BJ (cell line): ENCODE measurements around the gene MAGEF1. TPM values are rescaled to one million over a fixed set of nuclear protein-coding genes. Genes with fewer than 3 reads are reported as not detected.

Experiments used
- CTCF ChIA-PET: fragments of 350-600 bp; formaldehyde crosslinking; extraction: SDS; loops from one replicate; lab custom pipeline; 2021; ENCODE audit warnings: antibody characterized with exemption, inconsistent platforms; lab: Yijun Ruan, JAX
- POLR2A ChIA-PET: fragments of 300-600 bp; sonication (Branson Sonifier 250); formaldehyde crosslinking; extraction: SDS; loops from one replicate; lab custom pipeline; 2021; ENCODE audit warnings: antibody characterized with exemption; lab: Charles Lee
- DNase-seq: peaks from one replicate; pipeline ENCODE4 v3.0.0-alpha.2; 2011; ENCODE audit warnings: low read depth
- H3K27me3 ChIP-seq: 2 replicates; pipeline ENCODE4 v1.6.0; 2011; ENCODE audit warnings: low read length; ENCODE audit not compliant: control insufficient read depth, insufficient read depth
- H3K36me3 ChIP-seq: 2 replicates; pipeline ENCODE4 v1.5.1; 2011; ENCODE audit warnings: low read length; ENCODE audit not compliant: control insufficient read depth, insufficient read depth
- H3K4me3 ChIP-seq: 2 replicates; pipeline ENCODE4 v1.5.1; 2011; ENCODE audit warnings: low read depth, mild to moderate bottlenecking, control low read depth, low read length
- polyA plus RNA-seq: library from polyadenylated mRNA; depleted of rRNA; stranded (reverse); fragments of >200 nt; gene quantifications from 2 replicates; pipeline ENCODE4 v1.2.3, GENCODE V29; 2011
- TF ChIP-seq, protein P1 (sequence below): IDR thresholded peaks from 2 replicates; pipeline ENCODE4 v1.5.1; 2011; ENCODE audit warnings: low read depth, mild to moderate bottlenecking, control low read depth, inconsistent platforms, low read length, moderate library complexity; ENCODE audit not compliant: insufficient read depth

MAGEF1 gene
- polyA plus RNA-seq, 1 experiment: 14.3 TPM

DNA sequence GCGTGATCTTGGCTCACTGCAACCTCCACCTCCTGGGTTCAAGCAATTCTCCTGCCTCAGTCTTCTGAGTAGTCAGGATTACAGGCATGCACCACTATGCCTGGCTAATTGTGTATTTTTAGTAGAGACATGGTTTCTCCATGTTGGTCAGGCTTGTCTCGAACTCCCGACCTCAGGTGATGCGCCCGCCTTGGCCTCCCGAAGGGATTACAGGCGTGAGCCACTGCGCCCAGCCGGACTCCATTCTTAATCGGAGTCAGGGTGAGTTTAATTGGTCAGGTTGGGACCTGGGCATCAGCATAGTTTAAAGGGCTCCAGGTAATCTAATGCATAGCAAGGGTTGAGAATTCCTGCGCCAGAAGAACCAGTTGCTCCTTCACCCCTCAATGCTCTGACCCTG is 29.2 kb downstream of the MAGEF1 start:
- TF ChIP-seq, protein P1, sequence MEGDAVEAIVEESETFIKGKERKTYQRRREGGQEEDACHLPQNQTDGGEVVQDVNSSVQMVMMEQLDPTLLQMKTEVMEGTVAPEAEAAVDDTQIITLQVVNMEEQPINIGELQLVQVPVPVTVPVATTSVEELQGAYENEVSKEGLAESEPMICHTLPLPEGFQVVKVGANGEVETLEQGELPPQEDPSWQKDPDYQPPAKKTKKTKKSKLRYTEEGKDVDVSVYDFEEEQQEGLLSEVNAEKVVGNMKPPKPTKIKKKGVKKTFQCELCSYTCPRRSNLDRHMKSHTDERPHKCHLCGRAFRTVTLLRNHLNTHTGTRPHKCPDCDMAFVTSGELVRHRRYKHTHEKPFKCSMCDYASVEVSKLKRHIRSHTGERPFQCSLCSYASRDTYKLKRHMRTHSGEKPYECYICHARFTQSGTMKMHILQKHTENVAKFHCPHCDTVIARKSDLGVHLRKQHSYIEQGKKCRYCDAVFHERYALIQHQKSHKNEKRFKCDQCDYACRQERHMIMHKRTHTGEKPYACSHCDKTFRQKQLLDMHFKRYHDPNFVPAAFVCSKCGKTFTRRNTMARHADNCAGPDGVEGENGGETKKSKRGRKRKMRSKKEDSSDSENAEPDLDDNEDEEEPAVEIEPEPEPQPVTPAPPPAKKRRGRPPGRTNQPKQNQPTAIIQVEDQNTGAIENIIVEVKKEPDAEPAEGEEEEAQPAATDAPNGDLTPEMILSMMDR: no peak

DNA sequence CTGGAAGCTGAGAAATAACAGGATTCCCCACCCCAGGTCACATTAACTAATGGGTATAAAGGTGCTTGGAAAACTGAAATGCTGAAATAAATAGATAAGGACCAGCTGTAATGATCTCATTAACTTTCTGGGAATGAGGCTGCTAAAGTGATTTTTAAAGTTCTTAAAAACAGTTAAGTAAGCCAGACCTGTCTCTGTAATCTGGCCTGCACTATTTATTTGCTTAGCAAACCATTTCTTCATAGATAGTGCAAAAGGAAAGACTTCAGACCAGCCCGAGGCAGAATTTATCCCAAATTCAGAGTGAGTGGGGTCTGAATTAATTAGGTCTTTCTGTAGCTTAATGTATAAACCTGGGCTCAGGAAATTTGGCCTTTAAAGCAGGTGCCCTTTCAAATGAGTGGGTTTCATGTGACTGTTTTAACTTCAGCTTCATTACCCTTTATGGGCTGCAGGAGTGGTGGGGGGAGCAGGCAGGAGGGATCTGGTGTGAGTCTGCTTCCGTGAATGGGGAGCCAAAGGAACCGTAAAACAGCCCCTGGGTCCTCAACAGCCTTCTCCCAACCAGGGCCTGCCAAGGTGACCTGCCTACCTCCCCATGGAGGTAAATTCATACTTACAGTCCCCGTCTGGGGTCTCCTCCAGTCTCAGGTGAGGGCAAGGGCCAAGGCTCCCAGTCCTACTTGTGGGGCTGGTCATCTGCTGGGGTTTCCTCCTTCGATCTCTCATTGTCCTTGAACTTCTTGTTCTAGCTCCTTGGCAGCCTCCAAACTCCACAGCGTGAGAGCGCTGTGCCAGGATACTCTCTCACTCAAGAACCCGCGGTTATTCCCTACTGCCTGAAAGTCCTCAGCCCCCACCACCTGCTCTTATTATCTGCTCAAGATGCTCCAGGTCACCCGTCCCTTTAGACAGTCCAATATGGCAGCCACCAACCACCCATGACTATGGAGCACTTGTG is 31.2 kb downstream of the MAGEF1 start:
- ChIA-PET CTCF (interaction anchor here (0.9 kb wide), 1 partner anchor 10 kb away, joined by 3 read pairs; no protein-coding TSS in a partner anchor), POLR2A (no interaction called here)
- Histone ChIP-seq H3K27me3 (peaks cover 16% of the 10 kb centered on the region), H3K4me3 (no peak overlapping the region), H3K36me3 (no peaks in the 10 kb centered on the region)
- no peak for DNase-seq
- TF ChIP-seq, protein P1: no peak

More for the DNA sequence above, 29.2 kb downstream of the MAGEF1 start:
- H3K4me3 ChIP-seq: no peak overlapping the region
- no peaks in the 10 kb centered on the region for H3K36me3 ChIP-seq
- POLR2A ChIA-PET: interaction anchor here (0.6 kb wide), 1 partner anchor 47 kb away, joined by 4 read pairs; no protein-coding TSS in a partner anchor
- CTCF ChIA-PET: no interaction called here
- H3K27me3 ChIP-seq: peaks cover 16% of the 10 kb centered on the region
- DNase-seq: no peak

DNA sequence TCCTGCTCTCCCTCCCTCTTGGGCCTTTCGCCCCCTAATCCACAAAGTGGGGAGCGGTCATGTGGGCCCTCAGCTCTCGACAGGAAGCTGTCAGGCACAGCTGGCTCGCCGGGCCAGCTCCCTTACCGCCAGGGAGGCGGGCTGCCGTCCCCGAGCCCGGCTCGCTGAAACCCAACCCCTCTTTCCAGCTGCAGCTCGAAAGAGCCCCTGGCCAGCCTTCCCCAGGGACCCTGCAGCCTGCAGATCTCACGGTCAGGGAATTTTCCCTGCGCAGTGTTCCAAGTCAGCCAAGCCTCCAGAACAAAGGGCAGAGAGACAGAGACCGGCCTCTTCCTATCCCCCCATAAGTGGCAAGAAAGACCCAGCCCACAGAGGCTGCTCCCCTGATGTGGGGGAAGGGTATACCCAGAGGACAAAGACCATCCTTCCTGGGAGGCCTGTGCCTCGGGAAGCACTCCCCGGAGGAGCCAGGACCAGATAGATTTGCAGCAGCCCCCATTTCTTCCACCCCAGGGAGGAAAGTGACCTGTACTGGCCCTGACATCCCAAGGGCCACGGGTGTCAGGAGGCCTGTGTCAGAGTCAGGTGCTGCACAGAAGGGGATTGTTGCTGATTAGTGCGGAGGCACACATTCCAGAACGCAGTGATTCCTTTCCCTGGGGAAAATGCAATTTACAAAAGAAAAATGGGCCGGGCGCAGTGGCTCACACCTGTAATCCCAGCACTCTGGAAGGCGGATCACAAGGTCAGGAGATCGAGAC is 32.6 kb downstream of the MAGEF1 start:
- POLR2A ChIA-PET: no interaction called here
- DNase-seq: no peak
- TF ChIP-seq, protein P1: no peak
- H3K36me3 ChIP-seq: no peaks in the 10 kb centered on the region
- peaks cover 12% of the 10 kb centered on the region for H3K27me3 ChIP-seq
- H3K4me3 ChIP-seq: no peak overlapping the region
- CTCF ChIA-PET: interaction anchor here (0.6 to 1.1 kb wide), 3 partner anchors 10 to 93 kb away, joined by 3 to 4 read pairs (median 3); no protein-coding TSS in a partner anchor

DNA sequence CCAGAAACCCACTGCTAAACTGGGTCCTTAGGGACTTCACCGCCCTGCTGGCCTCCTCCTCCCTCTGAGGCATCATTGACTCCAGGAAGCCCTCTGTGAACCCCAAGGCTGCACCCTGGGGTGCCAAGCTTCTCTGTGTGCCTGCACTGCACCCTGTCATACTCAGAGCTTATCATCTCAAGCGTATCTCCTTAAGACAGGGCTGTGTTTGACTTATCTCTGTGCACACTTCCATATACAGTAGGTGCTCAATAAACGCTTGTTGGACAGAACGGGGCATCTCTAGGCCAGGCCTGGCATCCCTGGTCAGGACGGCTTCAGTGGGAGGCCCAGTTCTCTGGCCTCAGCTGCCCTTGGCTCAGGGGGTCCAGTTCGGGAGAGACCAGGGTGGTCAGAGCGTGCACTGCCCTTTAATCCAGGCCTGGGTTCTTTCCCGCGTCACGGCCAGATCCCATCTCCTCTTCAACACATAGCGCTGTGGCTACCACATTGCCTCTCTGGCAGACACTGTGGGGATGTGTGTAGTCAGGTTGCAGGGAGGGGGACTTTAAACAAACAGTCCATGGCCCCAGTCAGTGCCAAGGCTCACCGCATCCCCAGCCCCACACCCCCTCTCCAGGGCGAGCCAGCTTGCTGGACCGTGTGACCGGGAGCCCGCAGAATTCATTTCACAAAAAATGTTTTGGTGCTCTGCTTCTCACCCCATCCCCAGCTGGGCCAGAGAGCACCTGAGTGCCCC is 33.4 kb downstream of the MAGEF1 start:
- H3K27me3 ChIP-seq: peaks cover 9% of the 10 kb centered on the region
- DNase-seq: no peak
- no peak overlapping the region for H3K4me3 ChIP-seq
- TF ChIP-seq, protein P1: no peak
- CTCF ChIA-PET: interaction anchor here (0.6 to 1.6 kb wide), 4 partner anchors 9 to 93 kb away, joined by 3 to 4 read pairs (median 3); no protein-coding TSS in a partner anchor
- POLR2A ChIA-PET: no interaction called here
- no peaks in the 10 kb centered on the region for H3K36me3 ChIP-seq
